CD4-positive, CD25-positive, alpha-beta regulatory T cell (primary cell): ENCODE results near the gene TAX1BP1. TPM values are rescaled to one million over a fixed set of nuclear protein-coding genes. Genes with fewer than 3 reads are reported as not detected.

Source experiments
- ATAC-seq, 2 donors: fragments of 150-1000 bp; cut with Tn5 transposase; one replicate each; pipeline ENCODE4 v1.10.0; 2021; ENCODE audit warnings: low read depth in 2 of 2, moderate number of reproducible peaks in 2 of 2, moderate library complexity in 1 of 2
- DNase-seq, 3 donors: peaks; one replicate each; pipeline versions ENCODE4 v3.0.0 to v3.0.0-alpha.2; 2012 to 2022; ENCODE audit warnings: mixed read lengths in 1 of 3
- H3K27ac ChIP-seq: one replicate; pipeline ENCODE4 v1.7.0; 2013; ENCODE audit warnings: mild to moderate bottlenecking, low read length; ENCODE audit not compliant: insufficient read depth, poor library complexity, severe bottlenecking
- H3K27me3 ChIP-seq: one replicate; pipeline ENCODE4 v1.7.0; 2013; ENCODE audit warnings: low read length; ENCODE audit not compliant: control insufficient read depth, insufficient read depth
- H3K36me3 ChIP-seq: one replicate; pipeline ENCODE4 v1.7.0; 2013; ENCODE audit warnings: mild to moderate bottlenecking, low read length, moderate library complexity; ENCODE audit not compliant: control insufficient read depth, insufficient read depth
- H3K4me1 ChIP-seq: 2 replicates; pipeline ENCODE4 v1.7.0; 2013; ENCODE audit warnings: mild to moderate bottlenecking, low read length; ENCODE audit not compliant: insufficient read depth, control insufficient read depth, poor library complexity, severe bottlenecking
- H3K4me3 ChIP-seq: one replicate; pipeline ENCODE4 v1.7.0; 2013; ENCODE audit warnings: low read depth, mild to moderate bottlenecking, low read length, moderate library complexity
- H3K9me3 ChIP-seq, 2 experiments: 1 replicate in 1 of 2; 2 replicates in 1 of 2; pipeline ENCODE4 v1.7.0; 2013; ENCODE audit warnings: low read length in 2 of 2, mild to moderate bottlenecking in 1 of 2, moderate library complexity in 1 of 2; ENCODE audit not compliant: control insufficient read depth in 2 of 2
- H3K27ac Mint-ChIP-seq, 3 donors: one replicate each; pipeline ENCODE4 v1.8.0; 2020 to 2022; ENCODE audit warnings: mild to moderate bottlenecking in 3 of 3, mixed read lengths in 3 of 3, moderate library complexity in 2 of 3
- H3K27me3 Mint-ChIP-seq: one replicate; pipeline ENCODE4 v1.8.0; 2022; ENCODE audit warnings: mild to moderate bottlenecking, mixed read lengths
- H3K36me3 Mint-ChIP-seq: one replicate; pipeline ENCODE4 v1.8.0; 2020; ENCODE audit warnings: mixed read lengths
- H3K4me1 Mint-ChIP-seq, 4 donors: one replicate each; pipeline ENCODE4 v1.8.0; 2020 to 2022; ENCODE audit warnings: mixed read lengths in 4 of 4, mild to moderate bottlenecking in 1 of 4
- H3K4me3 Mint-ChIP-seq, 4 donors: one replicate each; pipeline ENCODE4 v1.8.0; 2020 to 2022; ENCODE audit warnings: mild to moderate bottlenecking in 4 of 4, mixed read lengths in 4 of 4, moderate library complexity in 3 of 4
- H3K9me3 Mint-ChIP-seq, 7 donors: one replicate each; pipeline ENCODE4 v1.8.0; 2020 to 2022; ENCODE audit warnings: mixed read lengths in 7 of 7, mild to moderate bottlenecking in 3 of 7, moderate library complexity in 2 of 7
- polyA plus RNA-seq, 4 donors: library from polyadenylated mRNA; unstranded; fragments of 300-500 nt; fragmentation: Illumina TruSeq; gene quantifications; one replicate each; pipeline ENCODE4 v1.2.3, GENCODE V29; 2021
- total RNA-seq: library from RNA; stranded (reverse); gene quantifications from one replicate; pipeline ENCODE4 v1.2.3, GENCODE V29; 2022

TAX1BP1 gene
- total and polyA plus RNA-seq, 5 donors from 2014 or later = 107 to 159 (median 130) TPM

DNA sequence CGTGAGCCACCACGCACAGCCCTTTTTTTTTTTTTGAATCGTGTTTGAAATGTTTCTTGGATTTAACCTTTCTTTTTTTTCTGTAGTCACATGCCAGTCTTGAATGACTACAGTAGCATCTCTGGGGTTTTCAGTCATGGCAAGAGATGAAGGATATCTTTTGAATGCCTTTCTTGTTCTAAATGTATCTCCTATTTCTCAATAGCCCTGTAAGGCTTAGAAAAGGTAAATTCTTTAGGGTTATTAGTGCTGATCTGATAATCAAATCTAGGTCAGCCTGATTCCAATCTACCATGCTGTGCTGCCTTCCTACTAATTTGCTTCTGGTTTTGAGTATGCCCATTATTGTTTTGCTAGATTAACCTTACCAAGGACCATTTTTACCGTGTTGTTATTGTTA lies 70.2 kb downstream of the TAX1BP1 start:
- no peak overlapping the region for H3K4me3 Mint-ChIP-seq
- Histone ChIP-seq H3K4me1 (no peaks in the 10 kb centered on the region), H3K36me3 (peaks cover 29% of the 10 kb centered on the region), H3K4me3 (no peak overlapping the region), H3K27me3 (no peaks in the 10 kb centered on the region), H3K27ac (no peak overlapping the region), H3K9me3 (no peaks in the 10 kb centered on the region)
- peaks cover 0 to 1% (median 0%) of the 10 kb centered on the region in 7 donors for H3K9me3 Mint-ChIP-seq
- no peaks in the 10 kb centered on the region for H3K27me3 Mint-ChIP-seq
- H3K36me3 Mint-ChIP-seq = peaks cover 38% of the 10 kb centered on the region
- ATAC-seq = no peak
- H3K4me1 Mint-ChIP-seq = peaks cover 24 to 33% (median 28%) of the 10 kb centered on the region in 4 donors
- H3K27ac Mint-ChIP-seq = peak overlapping the region in 1 of 3 donors; percentile 21
- no peak for DNase-seq

DNA sequence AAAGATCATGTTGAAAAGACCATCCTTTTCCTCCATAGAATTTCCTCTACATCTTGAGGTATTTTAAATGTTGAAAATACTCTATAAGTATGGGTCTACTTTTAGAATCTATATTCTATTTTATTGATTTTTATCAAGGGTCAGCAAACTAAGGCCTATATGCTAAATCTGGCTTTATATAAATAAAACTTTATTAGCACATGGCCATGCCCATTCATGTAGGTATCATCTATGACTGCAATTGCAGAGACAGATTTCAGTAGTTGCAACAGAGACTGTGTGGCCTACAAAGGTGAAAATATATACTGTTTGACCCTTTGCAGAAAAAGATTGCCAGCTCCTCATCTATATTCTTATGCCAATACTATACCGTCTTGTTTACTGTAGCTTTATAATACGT lies 72.7 kb downstream of the TAX1BP1 start:
- Histone ChIP-seq H3K4me1 (no peaks in the 10 kb centered on the region), H3K27me3 (no peaks in the 10 kb centered on the region), H3K4me3 (no peak overlapping the region), H3K36me3 (peaks cover 43% of the 10 kb centered on the region), H3K27ac (no peak overlapping the region), H3K9me3 (no peaks in the 10 kb centered on the region)
- ATAC-seq = no peak
- H3K27ac Mint-ChIP-seq = no peak overlapping the region
- H3K27me3 Mint-ChIP-seq = no peaks in the 10 kb centered on the region
- H3K9me3 Mint-ChIP-seq = peaks cover 0 to 1% (median 0%) of the 10 kb centered on the region in 7 donors
- no peak for DNase-seq
- H3K4me3 Mint-ChIP-seq = no peak overlapping the region
- peaks cover 43% of the 10 kb centered on the region for H3K36me3 Mint-ChIP-seq
- peaks cover 22 to 33% (median 25%) of the 10 kb centered on the region in 4 donors for H3K4me1 Mint-ChIP-seq

DNA sequence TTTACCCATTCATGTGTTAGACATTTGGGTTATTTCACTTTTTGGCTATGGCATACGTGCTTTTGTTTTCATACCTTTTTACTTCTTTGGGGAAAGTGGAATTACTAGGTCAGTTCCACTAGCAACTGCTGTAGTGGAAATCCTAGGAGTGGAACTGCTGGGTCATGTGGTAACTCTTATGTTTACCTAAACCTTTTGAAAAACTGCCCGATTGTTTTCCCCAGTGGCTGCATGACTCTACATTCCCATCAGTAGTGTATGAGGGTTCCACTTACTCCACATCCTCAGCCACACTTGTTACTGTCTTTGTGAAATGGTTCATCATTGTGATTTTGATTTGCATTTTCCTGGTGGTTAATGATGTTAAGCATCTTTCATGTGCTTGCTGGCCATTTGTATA lies 82.3 kb downstream of the TAX1BP1 start:
- Mint-ChIP-seq H3K9me3 (no peaks in the 10 kb centered on the region), H3K27me3 (no peaks in the 10 kb centered on the region), H3K36me3 (peaks cover 22% of the 10 kb centered on the region), H3K4me1 (peaks cover 3 to 12% (median 10%) of the 10 kb centered on the region in 4 donors), H3K27ac (no peak overlapping the region), H3K4me3 (no peak overlapping the region)
- Histone ChIP-seq H3K4me3 (no peak overlapping the region), H3K36me3 (peaks cover 46% of the 10 kb centered on the region), H3K27ac (no peak overlapping the region), H3K4me1 (no peaks in the 10 kb centered on the region), H3K27me3 (no peaks in the 10 kb centered on the region), H3K9me3 (no peaks in the 10 kb centered on the region)
- DNase-seq = no peak
- ATAC-seq = no peak

DNA sequence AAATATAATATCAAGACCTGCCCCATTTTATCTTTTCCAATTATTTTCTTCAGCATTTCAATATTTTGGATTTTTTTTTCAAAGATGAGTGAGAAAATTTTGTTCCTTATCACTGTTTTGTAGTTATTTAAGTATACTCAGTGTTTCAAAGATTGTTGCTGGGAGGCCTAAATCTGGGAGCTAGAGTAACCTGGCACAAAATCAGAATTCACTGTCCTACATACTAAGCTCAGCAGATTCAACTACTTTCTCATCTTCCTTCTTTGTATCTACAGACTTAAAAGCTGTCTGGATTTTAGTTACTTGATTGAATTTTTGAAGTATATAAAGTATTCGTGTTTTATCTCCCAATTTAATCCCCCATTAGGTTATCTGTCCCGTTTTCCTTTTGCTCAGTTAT lies 85.9 kb downstream of the TAX1BP1 start:
- Mint-ChIP-seq H3K27ac (no peak overlapping the region), H3K4me3 (no peak overlapping the region), H3K9me3 (no peaks in the 10 kb centered on the region), H3K36me3 (peaks cover 23% of the 10 kb centered on the region), H3K27me3 (no peaks in the 10 kb centered on the region), H3K4me1 (peaks cover 0 to 7% (median 6%) of the 10 kb centered on the region in 4 donors)
- H3K9me3 ChIP-seq = no peaks in the 10 kb centered on the region
- ATAC-seq = no peak
- no peaks in the 10 kb centered on the region for H3K27me3 ChIP-seq
- no peak for DNase-seq
- H3K4me1 ChIP-seq = no peaks in the 10 kb centered on the region
- no peak overlapping the region for H3K27ac ChIP-seq
- H3K36me3 ChIP-seq = peaks cover 33% of the 10 kb centered on the region
- H3K4me3 ChIP-seq = no peak overlapping the region

DNA sequence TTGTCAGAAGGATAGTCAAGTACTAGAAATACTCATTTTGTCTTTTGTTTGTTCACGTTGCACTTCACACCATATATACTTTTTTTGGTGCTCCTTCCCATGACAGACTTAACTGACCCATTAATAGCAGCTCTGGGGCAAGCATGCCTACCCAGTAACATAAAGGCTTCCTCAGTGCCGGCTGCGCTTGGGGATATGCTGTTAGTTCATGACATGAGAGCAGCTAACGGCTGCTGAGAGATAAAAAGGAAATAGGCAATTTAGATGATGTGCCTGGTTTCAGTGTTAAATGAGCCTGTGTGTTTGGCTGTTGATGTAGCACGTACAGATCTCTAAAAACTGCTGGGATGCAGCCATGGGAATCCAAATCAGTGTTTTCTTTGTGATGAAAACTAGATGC lies 86.4 kb downstream of the TAX1BP1 start:
- Mint-ChIP-seq H3K4me1 (peaks cover 0 to 9% (median 6%) of the 10 kb centered on the region in 4 donors), H3K36me3 (peaks cover 24% of the 10 kb centered on the region), H3K27me3 (no peaks in the 10 kb centered on the region), H3K4me3 (no peak overlapping the region), H3K9me3 (no peaks in the 10 kb centered on the region), H3K27ac (peak overlapping the region in 1 of 3 donors; percentile 29)
- Histone ChIP-seq H3K27me3 (no peaks in the 10 kb centered on the region), H3K4me1 (no peaks in the 10 kb centered on the region), H3K27ac (no peak overlapping the region), H3K36me3 (peaks cover 33% of the 10 kb centered on the region), H3K9me3 (no peaks in the 10 kb centered on the region), H3K4me3 (no peak overlapping the region)
- ATAC-seq (no peak), DNase-seq (no peak)

DNA sequence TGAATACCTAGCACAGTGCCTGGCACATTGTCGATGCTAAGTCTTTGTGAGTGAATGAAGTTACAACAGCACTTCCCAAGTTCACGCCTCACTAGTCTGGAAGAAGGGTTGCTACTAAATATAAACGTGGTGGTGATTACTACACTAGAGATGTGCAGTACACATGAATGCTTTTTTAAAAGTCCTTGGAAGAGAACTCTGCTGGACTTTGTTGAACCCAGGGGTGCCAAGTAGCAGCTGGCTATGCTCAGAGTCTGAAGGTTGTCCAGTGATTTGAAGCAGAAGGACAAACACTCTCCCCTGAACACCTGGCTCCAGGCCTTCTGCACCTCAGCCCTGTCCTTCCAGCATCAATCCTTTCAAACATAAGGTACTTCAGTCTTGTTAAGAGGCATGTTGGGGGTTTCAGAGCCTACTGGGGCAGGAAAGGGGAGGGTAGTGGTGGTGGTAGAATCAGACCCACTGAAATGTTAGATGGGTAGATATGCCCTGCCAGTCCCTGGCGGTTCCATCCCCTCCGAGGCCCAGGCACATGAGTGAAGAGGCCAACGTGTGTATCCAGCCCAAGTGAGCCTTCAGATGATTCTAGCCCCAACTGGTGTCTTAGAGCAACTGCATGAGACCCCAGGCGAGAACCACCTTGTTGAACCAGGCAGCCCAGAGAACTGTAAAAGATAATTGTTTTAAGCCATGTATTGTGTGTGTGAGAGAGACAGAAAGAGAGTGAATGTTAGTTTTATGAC lies 94.4 kb downstream of the TAX1BP1 start:
- Histone ChIP-seq H3K4me3 (no peak overlapping the region), H3K27me3 (no peaks in the 10 kb centered on the region), H3K27ac (no peak overlapping the region), H3K36me3 (peaks cover 30% of the 10 kb centered on the region), H3K9me3 (no peaks in the 10 kb centered on the region), H3K4me1 (no peaks in the 10 kb centered on the region)
- Mint-ChIP-seq H3K27ac (peak overlapping the region in 2 of 3 donors; percentile 6 to 29), H3K27me3 (no peaks in the 10 kb centered on the region), H3K36me3 (peaks cover 29% of the 10 kb centered on the region), H3K4me1 (peaks cover 5 to 14% (median 10%) of the 10 kb centered on the region in 4 donors), H3K4me3 (peak overlapping the region in 1 of 4 donors; percentile 12), H3K9me3 (no peaks in the 10 kb centered on the region)
- ATAC-seq (no peak), DNase-seq (no peak)

DNA sequence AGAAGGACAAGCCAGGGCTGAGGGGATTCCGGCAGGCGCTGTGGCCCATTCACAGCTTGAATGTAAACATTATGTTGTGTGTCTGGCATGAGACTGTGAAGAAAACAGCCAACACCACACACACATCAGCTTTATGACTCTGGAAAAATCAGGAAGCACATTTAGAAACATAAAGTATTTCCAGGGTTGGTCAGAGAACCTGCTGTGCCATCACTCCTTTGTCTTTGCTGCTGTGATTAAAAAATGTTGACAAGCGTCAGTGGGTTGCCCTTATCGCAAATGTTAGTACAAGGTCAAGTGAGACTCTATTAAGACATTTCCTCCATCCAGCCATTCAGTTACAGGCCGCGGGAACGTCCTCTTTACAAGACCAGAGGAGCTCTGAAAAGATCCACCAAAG lies 95.4 kb downstream of the TAX1BP1 start:
- H3K27me3 Mint-ChIP-seq = no peaks in the 10 kb centered on the region
- H3K4me1 ChIP-seq = peaks cover 7% of the 10 kb centered on the region
- H3K9me3 Mint-ChIP-seq = no peaks in the 10 kb centered on the region
- no peak overlapping the region for H3K27ac Mint-ChIP-seq
- H3K27ac ChIP-seq = no peak overlapping the region
- peaks cover 5 to 20% (median 14%) of the 10 kb centered on the region in 4 donors for H3K4me1 Mint-ChIP-seq
- H3K4me3 Mint-ChIP-seq = no peak overlapping the region
- no peak for DNase-seq
- H3K36me3 ChIP-seq = peaks cover 30% of the 10 kb centered on the region
- peaks cover 29% of the 10 kb centered on the region for H3K36me3 Mint-ChIP-seq
- no peaks in the 10 kb centered on the region for H3K27me3 ChIP-seq
- no peaks in the 10 kb centered on the region for H3K9me3 ChIP-seq
- no peak overlapping the region for H3K4me3 ChIP-seq
- ATAC-seq = no peak

DNA sequence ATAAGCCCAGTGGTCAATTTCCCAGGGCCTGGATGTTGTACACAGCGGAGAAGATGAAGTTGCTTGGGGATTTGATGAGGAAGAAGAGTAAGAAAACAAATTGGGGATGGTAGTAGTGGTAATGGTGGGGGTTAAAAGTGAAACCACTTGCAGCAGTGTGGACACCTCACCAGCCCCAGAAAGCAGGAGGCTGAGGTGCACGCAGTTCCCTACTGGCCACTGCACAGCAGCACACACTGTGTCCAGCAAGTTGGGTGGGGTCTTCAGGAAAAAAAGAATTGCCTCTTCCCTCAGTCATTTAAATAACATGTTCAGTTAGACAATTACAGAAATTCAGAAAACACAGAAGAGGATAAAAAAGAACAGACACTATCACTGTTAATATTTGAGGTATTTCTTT lies 96.6 kb downstream of the TAX1BP1 start:
- Histone ChIP-seq H3K9me3 (no peaks in the 10 kb centered on the region), H3K4me3 (no peak overlapping the region), H3K27me3 (no peaks in the 10 kb centered on the region), H3K27ac (no peak overlapping the region), H3K4me1 (peaks cover 16% of the 10 kb centered on the region), H3K36me3 (peaks cover 30% of the 10 kb centered on the region)
- Mint-ChIP-seq H3K4me3 (no peak overlapping the region), H3K36me3 (peaks cover 25% of the 10 kb centered on the region), H3K27me3 (no peaks in the 10 kb centered on the region), H3K27ac (peak overlapping the region in 2 of 3 donors; percentile 36 to 89), H3K9me3 (no peaks in the 10 kb centered on the region), H3K4me1 (peaks cover 5 to 30% (median 21%) of the 10 kb centered on the region in 4 donors)
- DNase-seq (no peak), ATAC-seq (no peak)
